Subcutaneous adipose tissue (tissue), 4 donors: Measurements from ENCODE around the gene DGKG. TPM values are rescaled to one million over a fixed set of nuclear protein-coding genes. Genes with fewer than 3 reads are reported as not detected.

Source experiments
- CTCF ChIP-seq: fragments of 450-650 bp; IDR thresholded peaks from one replicate; pipeline ENCODE4 v1.5.1; 2016; ENCODE audit warnings: low read depth, mild to moderate bottlenecking, control low read depth, antibody characterized with exemption, moderate library complexity
- total RNA-seq, 4 donors: library from RNA; depleted of rRNA; stranded (reverse); fragments of >200 nt; gene quantifications; one replicate each; pipeline ENCODE4 v1.1.0, GENCODE V29; 2016

The DGKG gene
- total RNA-seq, 4 donors from 2014 or later, result 0.49 to 3.1 (median 1.8) TPM

GRCh38 chr3:186105543-186105942 lies 256.5 kb downstream of the DGKG start:
- no peak for TF ChIP-seq CTCF

GRCh38 chr3:186102687-186103086 lies 259.3 kb downstream of the DGKG start:
- no peak for TF ChIP-seq CTCF

GRCh38 chr3:186100398-186100797 lies 261.6 kb downstream of the DGKG start:
- TF ChIP-seq CTCF, result no peak

- no peak for TF ChIP-seq CTCF
Observed at GRCh38 chr3:186099178-186099577, 262.9 kb downstream of the DGKG start.

- no peak for TF ChIP-seq CTCF
Observed at GRCh38 chr3:186098740-186099139, 263.3 kb downstream of the DGKG start.

- no peak for TF ChIP-seq CTCF
Observed at GRCh38 chr3:186097663-186098451, 264.2 kb downstream of the DGKG start.

- TF ChIP-seq CTCF, result no peak
Observed at GRCh38 chr3:186097317-186097662, 264.7 kb downstream of the DGKG start.

Other genes with a start within 250 kb of the DGKG start
- 1 to 10 TPM; 2.3 to 7.9 (median 5.8) TPM for gene CRYGS, start 182.1 kb upstream of the DGKG start, total RNA-seq
- gene TBCCD1, start 205.1 kb upstream of the DGKG start, total RNA-seq, result 10 to 100 TPM; 10.1 to 14.3 (median 12.3) TPM
- gene DNAJB11, start 208.5 kb upstream of the DGKG start, total RNA-seq, result 10 to 100 TPM; 28.1 to 38.2 (median 31.7) TPM